Measurements from ENCODE around the gene INPP5B.
A peak's percentile ranks its signal among the peaks of the same experiment; 100 is the strongest.
"Not testable (repeated sequence)": the region's sequence is repeated elsewhere in the genome, so short reads cannot be mapped to it uniquely, and the experiment has no call there.

INPP5B gene

GRCh38 chr1:37914719-37915475 lies 32.0 kb downstream of the INPP5B start:
- DNase-seq (ENCODE audit: low read depth), result no peak

DNA sequence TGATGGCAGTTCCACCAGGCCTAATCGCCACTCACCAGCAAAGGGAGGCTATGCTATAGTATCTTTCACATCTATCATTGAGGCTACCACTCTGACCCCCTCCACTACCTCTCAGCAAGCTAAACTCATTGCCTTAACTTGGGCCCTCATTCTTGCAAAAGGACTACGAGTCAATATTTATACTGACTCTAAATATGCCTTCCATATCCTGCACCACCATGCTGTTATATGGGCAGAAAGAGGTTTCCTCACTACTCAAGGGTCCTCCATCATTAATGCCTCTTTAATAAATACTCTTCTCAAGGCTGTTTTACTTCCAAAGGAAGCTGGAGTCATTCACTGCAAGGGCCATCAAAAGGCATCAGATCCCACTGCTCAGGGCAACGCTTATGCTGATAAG lies 35.4 kb downstream of the INPP5B start:
- not testable (repeated sequence) for DNase-seq (ENCODE audit: low read depth)

DNA sequence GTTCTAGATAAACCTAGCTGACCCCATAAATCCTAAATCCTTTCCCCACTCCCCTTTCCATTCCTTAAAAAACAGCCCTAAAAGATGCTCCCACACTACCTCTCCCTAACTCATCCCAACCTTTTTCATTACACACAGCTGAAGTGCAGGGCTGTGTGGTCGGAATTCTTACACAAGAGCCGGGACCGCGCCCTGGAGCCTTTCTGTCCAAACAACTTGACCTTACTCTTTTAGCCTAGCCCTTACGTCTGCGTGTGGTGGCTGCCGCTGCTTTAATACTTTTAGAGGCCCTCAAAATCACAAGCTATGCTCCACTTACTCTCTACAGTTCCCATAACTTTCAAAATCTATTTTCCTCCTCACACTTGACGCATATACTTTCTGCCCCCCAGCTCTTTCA lies 36.0 kb downstream of the INPP5B start:
- DNase-seq (ENCODE audit: low read depth), result not testable (repeated sequence)

DNA sequence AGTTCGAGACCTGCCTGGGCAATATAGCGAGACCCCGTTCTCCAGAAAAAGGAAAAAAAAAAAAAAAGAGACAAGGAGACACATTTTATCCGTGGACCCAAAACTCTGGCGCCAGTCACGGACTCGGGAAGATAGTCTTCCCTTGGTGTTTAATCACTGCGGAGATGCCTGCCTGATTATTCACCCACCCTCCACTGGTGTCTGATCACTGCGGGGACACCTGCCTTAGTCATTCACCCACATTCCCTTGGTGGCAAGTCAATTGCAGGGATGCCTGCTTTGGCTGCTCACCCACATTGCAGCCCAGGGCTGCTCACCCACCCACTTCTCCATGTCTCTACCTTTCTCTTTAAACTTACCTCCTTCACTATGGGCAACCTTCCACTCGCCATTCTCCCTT lies 38.3 kb downstream of the INPP5B start:
- not testable (repeated sequence) for DNase-seq (ENCODE audit: low read depth)

- DNase-seq (ENCODE audit: low read depth), result not testable (repeated sequence)
Observed at GRCh38 chr1:37907416-37908125, 39.3 kb downstream of the INPP5B start.

DNA sequence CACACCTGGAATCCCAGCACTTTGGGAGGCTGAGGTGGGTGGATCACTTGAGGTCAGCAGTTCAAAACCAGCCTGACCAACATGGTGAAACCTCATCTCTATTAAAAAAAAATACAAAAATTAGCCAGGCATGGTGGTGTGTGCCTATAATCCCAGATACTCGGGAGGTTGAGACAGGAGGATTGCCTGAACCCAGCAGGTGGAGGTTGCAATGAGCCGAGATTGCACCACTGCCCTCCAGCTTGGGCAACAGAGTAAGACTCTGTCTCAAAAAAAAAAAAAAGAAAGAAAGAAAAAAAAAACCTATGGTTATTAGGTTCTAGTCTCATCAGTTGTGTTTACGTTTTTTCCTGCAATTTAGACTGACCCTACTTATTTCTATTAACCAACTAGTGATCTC lies 40.3 kb downstream of the INPP5B start:
- DNase-seq (ENCODE audit: low read depth), result not testable (repeated sequence)

- no peak for DNase-seq (ENCODE audit: low read depth)
Observed at GRCh38 chr1:37905727-37906126, 41.1 kb downstream of the INPP5B start.

- not testable (repeated sequence) for DNase-seq (ENCODE audit: low read depth)
Observed at GRCh38 chr1:37903921-37904320, 42.9 kb downstream of the INPP5B start.

DNA sequence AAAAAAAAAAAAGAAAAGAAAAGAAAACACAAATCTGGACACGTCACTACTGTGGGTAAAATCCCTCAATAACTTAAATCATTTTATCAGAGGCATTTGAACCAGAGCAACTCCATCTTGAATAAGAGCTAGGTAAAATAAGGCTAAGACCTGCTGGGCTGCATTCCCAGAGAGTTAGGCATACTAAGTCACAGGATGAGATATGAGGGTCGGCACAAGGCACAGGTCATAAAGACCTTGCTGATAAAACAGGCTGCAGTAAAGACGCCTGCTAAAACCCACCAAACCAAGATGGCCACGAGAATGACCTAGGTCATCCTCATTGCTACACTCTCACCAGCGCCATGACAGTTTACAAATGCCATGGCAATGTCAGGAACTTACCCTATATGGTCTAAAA lies 43.9 kb downstream of the INPP5B start:
- DNase-seq (ENCODE audit: low read depth), result no peak

GRCh38 chr1:37901893-37902225 lies 45.0 kb downstream of the INPP5B start:
- DNase-seq (ENCODE audit: low read depth), result no peak

GRCh38 chr1:37901191-37901892 lies 45.5 kb downstream of the INPP5B start:
- peak; percentile 33 for DNase-seq (ENCODE audit: low read depth)

DNA sequence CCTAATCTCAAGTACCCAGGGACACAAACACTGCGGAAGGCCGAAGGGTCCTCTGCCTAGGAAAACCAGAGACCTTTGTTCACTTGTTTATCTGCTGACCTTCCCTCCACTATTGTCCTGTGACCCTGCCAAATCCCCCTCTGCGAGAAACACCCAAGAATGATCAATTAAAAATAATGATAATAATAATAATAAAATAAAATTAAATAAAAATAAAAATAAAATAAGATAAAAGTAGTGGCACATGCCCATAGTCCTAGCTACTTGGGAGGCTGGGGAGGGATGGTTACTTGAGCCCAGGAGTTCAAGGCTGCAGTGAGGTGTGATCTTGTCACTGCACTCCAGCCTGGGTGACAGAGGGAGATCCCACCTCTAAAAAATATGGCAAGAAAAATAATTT lies 49.3 kb downstream of the INPP5B start:
- not testable (repeated sequence) for DNase-seq (ENCODE audit: low read depth)

DNA sequence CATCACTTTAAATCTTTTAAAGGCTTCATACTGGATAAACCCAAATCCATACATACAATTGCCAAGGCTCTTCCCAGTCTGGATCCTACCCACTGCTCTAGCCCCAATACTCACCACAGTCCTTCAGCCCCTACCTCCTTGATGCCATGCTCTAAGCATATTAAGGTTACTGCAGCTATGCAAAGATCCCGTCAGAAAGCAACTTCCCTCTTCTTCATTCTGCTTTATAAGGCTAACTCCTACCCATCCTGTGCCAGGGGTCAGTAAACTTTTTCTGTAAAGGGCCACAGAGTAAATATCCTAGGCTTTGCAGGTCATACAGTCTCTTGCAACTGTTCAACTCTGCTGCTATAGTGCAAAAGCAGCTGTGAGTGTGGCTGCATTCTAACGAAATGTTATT lies 53.2 kb downstream of the INPP5B start:
- no peak for DNase-seq (ENCODE audit: low read depth)

GRCh38 chr1:37892151-37893047 lies 54.5 kb downstream of the INPP5B start:
- no peak for DNase-seq (ENCODE audit: low read depth)

GRCh38 chr1:37890378-37891014 lies 56.4 kb downstream of the INPP5B start:
- no peak for DNase-seq (ENCODE audit: low read depth)

- no peak for DNase-seq (ENCODE audit: low read depth)
Observed at GRCh38 chr1:37888022-37888700, 58.7 kb downstream of the INPP5B start.

- DNase-seq (ENCODE audit: low read depth), result no peak
Observed at GRCh38 chr1:37884145-37884544, 62.7 kb downstream of the INPP5B start.

- peak; percentile 22 for DNase-seq (ENCODE audit: low read depth)
Observed at GRCh38 chr1:37883671-37884070, 63.2 kb downstream of the INPP5B start.

DNA sequence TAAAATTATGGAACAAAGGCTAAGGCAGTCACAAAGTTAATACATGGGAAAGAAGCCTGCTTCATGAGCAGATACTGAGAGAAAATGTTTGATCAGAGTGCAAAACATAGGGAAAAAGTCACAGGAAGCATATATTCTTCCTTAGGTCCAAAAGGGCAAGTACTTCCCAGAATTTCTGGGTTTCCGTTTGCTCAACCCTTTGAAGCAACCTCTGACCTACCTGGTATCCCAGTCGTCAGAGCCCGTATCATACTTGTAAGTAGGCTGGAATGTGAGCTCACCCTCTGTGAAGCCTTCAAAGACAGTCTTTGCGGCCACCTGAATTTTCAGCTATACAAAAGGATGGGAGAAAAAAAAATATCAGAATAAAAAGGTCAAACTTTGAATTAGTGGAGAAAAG lies 67.0 kb downstream of the INPP5B start:
- no peak for DNase-seq (ENCODE audit: low read depth)

- no peak for DNase-seq (ENCODE audit: low read depth)
Observed at GRCh38 chr1:37878071-37878470, 68.8 kb downstream of the INPP5B start.

- DNase-seq (ENCODE audit: low read depth), result no peak
Observed at GRCh38 chr1:37875833-37876232, 71.0 kb downstream of the INPP5B start.
